NCI-H1417 (cell line): Measurements from ENCODE around the gene P2RY2.
"Not testable (repeated sequence)": the region's sequence is repeated elsewhere in the genome, so short reads cannot be mapped to it uniquely, and the experiment has no call there.

Experiments used
- DNase-seq, 3 experiments: peaks; one replicate each; lab custom pipeline; 2025; lab: John Stamatoyannopoulos, UW

Gene P2RY2

GRCh38 chr11:73188301-73188700, 29.8 kb upstream of the P2RY2 start:
- no peak for DNase-seq

DNA sequence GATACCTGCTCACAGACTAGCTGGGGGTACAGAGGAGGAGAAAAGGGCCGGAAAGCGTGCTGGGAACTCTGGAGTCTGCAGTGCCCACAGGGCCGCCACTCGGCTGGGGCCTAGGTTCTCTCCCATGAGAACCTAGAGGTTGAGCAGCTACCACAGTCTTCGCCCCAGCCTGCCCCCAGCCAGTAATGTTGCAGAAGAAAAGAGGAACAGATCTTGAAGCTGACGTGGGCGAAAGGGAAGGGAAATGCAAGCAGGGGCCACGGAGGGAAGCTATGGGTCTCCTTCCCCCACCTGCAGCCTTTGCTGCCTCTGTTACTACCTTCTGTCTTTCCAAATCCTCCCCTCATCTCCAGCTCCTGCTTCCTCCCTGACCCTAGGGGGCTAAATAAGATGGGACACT, 28.8 kb upstream of the P2RY2 start:
- DNase-seq, result no peak

DNA sequence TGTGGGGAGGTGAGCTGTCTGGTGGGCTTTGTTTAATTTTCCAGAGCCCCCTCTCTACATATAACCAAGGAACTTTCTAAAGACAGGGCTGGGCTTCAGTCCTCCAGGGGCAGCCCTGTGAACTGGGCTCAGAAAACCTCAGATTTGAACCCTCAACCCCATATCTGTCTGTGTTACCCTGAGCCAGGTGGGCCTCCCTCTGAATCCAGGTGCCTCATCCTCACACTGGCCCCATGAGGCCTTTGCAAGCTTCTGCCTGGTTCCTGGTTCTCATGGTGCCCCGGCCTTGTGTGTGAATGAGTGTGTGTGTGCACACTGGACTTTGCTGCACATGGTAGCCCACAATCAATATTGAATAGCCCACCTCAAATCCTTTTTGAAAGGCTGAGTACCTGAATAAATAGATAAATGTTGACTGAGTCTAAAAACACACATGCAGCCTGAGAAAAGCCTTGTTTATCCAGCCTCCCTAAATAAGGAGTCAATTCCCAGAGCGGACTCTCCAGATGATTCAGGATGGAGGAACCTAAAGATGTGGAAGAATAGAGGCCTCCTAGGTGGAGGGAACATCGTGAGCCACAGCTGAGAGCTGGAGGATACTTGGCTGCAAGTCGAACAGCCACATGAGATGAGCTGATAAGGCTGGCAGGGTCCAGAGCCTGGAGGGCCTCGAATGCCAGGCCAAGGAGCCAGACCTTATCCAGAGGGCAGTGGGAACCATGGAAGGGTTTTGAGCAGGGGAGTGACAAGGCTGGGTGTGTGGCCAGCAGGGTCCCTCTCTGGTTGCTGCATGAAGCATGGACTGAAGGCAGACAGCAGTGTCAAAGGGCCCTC, 28.1 kb upstream of the P2RY2 start:
- DNase-seq, result no peak

GRCh38 chr11:73190557-73190885, 27.6 kb upstream of the P2RY2 start:
- no peak for DNase-seq

GRCh38 chr11:73191151-73191550, 26.9 kb upstream of the P2RY2 start:
- DNase-seq, result no peak

DNA sequence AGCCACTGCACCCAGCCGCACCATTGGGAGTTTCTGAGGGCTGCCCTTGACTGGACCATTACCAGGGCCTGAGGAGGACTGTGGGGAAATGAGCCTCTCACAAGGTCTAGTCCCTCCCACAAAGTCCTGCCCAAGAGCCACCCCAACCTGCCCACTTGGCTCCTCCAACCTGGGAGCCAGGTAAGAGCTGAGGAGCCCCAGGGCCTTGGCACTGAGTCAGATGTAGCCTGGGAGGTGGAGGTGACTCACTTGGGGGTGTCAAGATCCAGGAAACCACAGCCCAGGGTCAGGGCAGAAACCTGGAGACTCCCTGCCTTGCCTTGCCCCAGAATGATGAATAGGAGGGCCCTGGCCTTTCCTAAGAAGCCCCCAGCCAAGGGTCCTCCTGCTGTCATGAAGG, 25.8 kb upstream of the P2RY2 start:
- no peak for DNase-seq

DNA sequence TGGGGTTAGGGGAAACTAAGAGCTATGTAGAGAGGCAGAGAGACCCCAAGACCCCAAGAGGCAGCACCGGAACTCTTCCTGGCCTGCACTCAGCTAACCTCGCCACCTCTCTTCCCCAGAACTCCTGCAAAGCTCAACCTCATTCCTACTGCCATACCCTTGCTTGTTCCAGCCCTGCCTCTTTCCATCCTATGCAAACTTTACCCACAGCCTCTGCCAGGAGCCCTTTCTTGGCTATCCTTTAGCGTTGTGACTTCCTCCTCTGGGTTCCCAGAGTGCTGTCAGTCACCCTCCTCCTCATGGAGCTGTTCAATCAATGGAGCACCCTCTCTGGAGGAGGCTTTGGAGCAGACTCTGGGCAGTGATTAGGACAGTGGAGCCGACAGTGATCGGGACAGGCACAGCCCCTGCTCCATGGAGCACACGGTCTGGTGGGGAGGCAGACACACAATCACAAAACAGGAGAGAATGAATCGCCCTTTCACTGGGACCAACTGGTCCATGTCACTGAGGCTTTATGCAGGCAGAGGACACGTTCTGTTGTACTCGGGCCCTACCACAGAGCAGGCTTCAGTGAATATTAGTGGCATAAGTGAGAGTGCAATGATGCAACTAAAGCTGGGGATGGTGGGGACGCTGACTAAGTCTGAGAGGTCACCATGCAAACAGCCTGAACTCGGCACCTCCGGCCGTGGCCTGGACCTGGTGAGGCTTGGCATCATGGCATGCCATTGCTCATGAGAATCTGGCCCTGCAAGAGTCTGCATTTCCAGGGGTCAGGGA, 24.6 kb upstream of the P2RY2 start:
- DNase-seq, result no peak

DNA sequence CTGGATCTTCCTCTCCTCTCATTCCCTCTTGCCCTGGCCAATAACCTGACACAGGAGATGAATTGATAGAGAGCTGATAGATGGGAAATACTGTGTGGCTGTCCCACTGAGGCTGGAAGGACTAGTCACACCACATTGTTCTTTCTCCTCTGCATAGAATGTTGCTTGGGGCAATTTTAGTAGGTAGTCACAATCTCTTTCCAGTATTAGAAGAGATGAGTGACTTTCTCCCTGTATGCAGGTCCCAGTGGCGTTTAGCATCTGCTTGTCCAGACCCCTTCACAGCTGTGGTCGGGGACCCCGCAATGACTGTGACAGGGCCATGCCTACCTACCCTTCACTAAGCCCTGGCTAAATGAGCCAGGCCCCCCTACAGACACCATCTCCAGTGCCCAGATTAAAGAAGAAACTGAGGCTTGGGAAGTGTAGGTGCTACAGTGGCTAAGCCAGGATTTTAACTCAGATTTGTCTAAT, 24.0 kb upstream of the P2RY2 start:
- DNase-seq, result no peak

DNA sequence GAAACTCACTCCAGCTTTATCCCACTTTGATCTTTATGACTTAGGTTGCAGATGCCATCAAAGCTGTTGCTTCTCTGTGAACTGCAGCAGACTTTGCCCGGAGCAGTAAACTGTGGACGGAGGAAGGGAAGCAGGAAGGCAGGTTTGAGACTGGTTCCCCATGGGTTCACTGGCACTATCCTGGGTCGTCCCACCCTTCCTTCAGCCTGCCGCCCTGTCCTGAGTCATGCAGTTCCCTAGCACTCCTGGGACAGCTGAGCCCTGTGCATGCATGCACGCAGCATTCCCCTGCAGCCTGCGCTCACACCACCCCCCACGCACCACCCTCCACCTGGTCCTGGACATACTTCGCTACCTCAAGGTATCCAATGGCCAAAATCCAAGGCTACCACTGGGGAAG, 23.5 kb upstream of the P2RY2 start:
- no peak for DNase-seq

DNA sequence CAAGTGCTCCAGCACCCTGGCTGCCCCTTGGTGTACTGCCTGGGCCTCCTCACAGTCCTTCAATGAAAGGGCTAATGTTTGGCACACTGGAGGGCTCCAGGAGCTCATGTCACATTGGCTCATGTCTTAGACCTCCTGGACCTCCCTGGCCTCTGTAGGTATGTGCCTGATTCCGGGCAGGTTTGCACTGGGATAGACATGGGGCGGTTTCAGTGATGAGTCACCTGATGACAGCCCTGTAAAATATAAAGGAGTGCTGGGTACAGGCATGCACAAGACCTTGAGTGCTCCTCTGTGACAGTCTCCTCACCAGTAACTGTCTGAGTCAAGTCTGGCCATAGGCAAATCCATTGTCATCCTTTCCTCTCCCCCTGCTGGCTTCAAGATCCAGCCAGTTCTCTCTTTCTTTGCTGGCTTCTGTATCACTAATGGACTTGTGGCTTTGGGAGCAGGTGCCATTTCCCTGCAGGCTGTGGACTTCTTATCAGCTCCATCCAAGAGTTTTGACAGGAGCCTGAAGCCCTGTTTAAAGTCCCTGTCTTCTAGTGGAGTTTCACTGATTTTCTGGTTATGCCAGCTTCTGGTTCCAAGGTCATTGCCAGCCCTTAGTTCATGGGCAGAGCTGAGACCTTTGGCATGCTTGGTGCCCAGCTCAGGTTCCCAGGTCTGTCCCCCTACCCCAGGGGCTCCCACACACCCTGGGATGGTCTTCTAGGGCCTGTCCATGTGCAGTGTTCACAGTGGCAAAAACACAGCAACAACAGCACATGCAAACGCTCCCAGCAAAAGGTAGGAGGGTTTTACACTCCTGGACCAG, 22.7 kb upstream of the P2RY2 start:
- no peak for DNase-seq

DNA sequence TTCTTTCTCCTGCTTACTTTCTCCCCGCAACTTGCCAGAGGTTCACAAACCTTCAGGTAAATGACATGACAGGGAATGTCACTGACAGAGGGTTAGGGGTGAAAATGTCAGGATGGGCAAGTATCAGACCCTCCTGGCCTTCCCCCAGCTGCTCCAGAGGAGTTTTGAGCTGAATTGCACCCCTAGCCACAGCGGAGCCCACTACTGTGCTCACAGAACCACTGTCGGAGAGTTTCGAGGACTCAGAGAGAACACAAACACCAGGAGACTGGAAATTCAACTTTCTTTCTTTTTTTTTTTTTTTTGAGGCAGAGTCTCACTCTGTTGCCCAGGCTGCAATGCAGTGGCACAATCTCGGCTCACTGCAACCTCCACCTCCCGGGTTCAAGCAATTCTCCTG, 21.5 kb upstream of the P2RY2 start:
- no peak for DNase-seq

GRCh38 chr11:73197348-73197747, 20.7 kb upstream of the P2RY2 start:
- no peak for DNase-seq

DNA sequence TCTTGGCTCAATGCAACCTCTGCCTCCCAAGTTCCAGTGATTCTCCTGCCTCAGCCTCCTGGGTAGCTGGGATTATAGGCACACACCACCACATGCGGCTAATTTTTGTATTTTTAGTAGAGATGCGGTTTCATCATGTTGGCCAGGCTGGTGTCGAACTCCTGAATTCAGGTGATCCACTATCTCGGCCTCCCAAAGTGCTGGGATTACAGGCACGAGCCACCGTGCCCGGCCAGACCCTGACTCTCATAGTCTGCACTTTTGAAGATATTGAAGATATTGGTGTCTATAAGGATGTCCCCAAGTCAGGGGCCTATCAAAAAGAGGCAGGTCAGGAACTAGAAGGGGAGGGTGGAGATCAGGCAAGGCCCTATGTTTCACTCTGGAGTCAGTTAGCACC, 20.3 kb upstream of the P2RY2 start:
- not testable (repeated sequence) for DNase-seq

GRCh38 chr11:73198677-73199076, 19.4 kb upstream of the P2RY2 start:
- DNase-seq, result peak in 1 of 3 experiments; percentile 13

GRCh38 chr11:73199446-73199845, 18.6 kb upstream of the P2RY2 start:
- DNase-seq, result no peak

DNA sequence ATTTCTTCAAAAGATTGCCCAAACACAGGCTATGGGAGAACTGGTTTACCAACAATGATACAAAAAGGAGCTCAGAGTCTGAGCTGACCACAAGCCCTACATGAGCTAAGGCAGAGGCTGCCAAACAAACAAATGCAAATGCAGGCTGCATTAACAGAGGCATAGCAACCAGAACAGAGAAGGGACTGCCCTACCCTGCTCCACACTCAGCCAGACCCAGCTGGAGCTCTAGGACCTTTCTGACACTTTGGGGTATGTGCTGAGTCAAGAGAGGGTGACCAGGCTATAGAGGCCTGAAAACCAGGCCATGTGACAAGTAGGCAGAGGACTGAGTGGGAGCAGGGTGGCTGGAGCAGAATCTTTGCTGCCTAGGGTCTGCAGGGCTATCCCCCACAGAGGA, 17.8 kb upstream of the P2RY2 start:
- DNase-seq, result no peak

DNA sequence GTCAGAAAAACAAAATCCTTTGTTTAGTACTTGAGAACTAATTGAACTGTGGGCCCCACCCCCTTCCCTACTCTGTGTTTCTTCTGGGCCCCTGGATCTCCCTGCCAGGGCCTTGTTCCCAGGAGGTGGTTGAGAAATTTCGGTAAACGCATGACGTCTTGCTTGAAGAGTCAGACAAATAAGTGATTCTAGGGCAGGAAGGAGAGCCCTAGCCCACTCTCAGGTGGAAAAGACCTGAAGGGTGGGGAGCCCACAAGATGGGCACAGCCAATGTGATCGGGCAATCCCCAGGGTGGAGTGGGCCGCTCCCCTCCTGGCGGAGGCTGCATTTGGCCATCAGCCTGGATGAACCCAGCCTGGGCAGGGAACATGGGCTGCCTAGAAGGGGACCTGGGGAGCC, 16.8 kb upstream of the P2RY2 start:
- peak in 2 of 3 experiments; percentile 4 to 12 for DNase-seq

- no peak for DNase-seq
Observed at GRCh38 chr11:73201888-73202780, 15.9 kb upstream of the P2RY2 start.

- no peak for DNase-seq
Observed at GRCh38 chr11:73203322-73203721, 14.8 kb upstream of the P2RY2 start.

DNA sequence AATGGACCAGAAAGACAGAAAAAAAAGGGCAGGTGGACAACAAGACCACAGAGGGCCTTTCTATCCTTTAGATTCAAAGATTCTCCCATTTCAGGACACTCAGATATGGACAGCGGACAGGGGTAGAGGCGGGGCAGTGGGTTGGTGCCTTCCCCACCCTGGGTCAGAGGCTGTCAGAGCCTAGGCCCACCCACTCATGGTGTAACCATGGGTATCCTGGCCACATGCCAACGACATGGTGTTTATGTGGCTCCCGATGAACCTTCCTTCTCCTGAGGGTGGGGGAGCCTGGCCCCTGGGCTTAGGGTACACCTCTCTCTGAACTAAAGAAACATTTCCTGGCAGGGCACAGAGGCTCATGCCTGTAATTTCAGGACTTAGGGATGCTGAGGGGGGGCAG, 14.3 kb upstream of the P2RY2 start:
- DNase-seq, result no peak

DNA sequence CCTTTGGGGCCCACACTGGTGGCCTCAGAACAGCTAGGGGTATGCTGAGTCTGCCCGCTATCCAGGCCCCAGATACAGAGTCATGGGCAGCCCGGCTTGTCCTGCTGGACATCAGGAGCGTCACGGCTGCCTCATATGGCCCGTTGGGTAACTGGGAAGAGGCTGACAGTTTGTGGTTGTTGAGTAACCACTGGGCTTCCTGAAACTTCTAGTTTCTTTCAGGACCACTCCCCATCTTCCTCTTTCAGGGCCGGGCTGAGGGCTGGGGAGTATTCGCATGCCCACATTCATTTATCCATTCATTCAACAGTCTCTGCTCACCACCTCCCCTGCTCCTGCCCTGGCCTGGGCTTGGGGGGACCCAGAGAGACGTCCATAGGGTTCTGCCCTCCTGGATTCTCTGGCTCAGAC, 13.4 kb upstream of the P2RY2 start:
- DNase-seq, result no peak
